ENCODE measurements around the gene PGAP1. TPM values are rescaled to one million over a fixed set of nuclear protein-coding genes. Genes with fewer than 3 reads are reported as not detected.

The PGAP1 gene
- total RNA-seq (21.8 and 22.9 TPM in 2 replicates), polyA plus RNA-seq (0.25 and 0.58 TPM in 2 replicates), polyA minus RNA-seq (0.36 and 0.51 TPM in 2 replicates)
- 0.58 TPM for total RNA-seq (2013)

DNA sequence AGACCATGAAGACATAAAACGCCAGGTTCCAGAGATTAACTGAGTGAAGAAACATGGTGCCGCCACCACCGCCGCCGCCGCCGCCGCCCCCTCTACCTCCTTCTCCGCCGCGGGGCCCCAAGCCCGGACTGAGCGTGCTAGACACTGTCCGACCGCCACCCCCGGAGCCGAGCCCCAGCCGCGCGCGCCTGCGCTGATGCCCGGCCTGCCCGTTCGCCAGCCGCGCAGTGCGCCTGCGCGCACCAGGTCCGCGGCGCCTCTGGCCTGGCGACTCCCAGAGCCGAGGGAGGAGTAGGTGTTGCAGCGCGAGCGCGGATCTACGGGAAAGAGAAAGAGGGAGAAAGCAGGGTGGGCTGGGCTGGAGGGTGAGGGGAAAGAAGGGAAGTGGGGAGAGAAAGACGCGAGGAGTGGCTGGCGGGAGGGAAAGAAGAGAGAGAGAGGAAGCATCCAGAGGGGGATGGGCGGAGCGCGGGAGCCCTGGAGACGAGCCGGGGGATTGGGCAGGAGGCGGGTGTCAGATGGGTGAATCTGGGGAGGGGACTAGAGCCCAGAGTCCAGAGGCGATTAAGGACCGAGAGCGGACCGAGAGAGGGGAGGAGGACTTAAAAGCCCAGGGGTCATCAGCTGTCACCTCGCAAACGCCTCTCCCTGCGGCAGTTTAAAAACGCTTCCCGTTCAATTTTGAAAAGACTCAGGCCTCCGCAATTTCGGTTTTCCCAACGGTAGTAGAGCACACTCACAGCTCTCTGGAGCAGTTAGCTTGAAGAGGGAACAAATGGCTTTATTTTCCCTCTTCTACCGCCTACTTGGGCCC lies at the start of gene PGAP1:
PGAP1 (minus strand) TSS at position 146 of the 814 bp plus-strand sequence; CDS start at position 55, 91 bp downstream.
- Mint-ChIP-seq H3K4me3 (peak within 1 kb of the TSS; percentile 90), H3K27ac (peak within 1 kb of the TSS; percentile 73), H3K4me1 (peaks cover 20% of the 10 kb centered on the region), H3K27me3 (peaks cover 16% of the 10 kb centered on the region), H3K9me3 (ENCODE audit: insufficient read depth) (no peaks in the 10 kb centered on the region)
- H3K4me1 ChIP-seq (ENCODE audit: control insufficient read depth in 2 of 2, insufficient read depth in 2 of 2, low read length in 2 of 2), result peaks cover 10 to 14% of the 10 kb centered on the region in 2 donors
- intact Hi-C loops (cut with micrococcal nuclease), result loop anchor here (1.0 to 10.0 kb wide), 5 partner anchors 61 to 778 kb away; partner anchors contain the start of genes COQ10B, GTF3C3 and MARS2
- ChIA-PET POLR2A (interaction anchor here (0.5 to 0.7 kb wide), 2 partner anchors 63 to 127 kb away, joined by 3 to 4 read pairs; partner anchors contain the start of gene GTF3C3), CTCF (interaction anchor here (0.6 to 1.1 kb wide), 3 partner anchors 8 to 760 kb away, joined by 3 to 5 read pairs (median 3); no protein-coding TSS in a partner anchor)
- ATAC-seq (ENCODE audit: low read depth) (peak; percentile 91), DNase-seq (peak; percentile 88)
- H3K9me3 ChIP-seq (ENCODE audit: control extremely low read depth in 1 of 3, control insufficient read depth in 2 of 3, insufficient read depth in 1 of 3, low read length in 2 of 3), result no peaks in the 10 kb centered on the region
- H3K9ac ChIP-seq (ENCODE audit: low read length), result peak within 1 kb of the TSS; percentile 86
- H3K79me2 ChIP-seq (ENCODE audit: control insufficient read depth, insufficient read depth, low read length), result no peaks in the 10 kb centered on the region
- H3K36me3 ChIP-seq (replicated peaks in 1 of 2; ENCODE audit: control extremely low read depth in 1 of 2, control insufficient read depth in 1 of 2, extremely low read depth in 1 of 2, insufficient read depth in 2 of 2, low read length in 1 of 2), result no peaks in the 10 kb centered on the region
- TF ChIP-seq EZH2 (IDR thresholded peaks at IDR 0.05; ENCODE audit: borderline replicate concordance, insufficient read depth, low read depth, low read length, poor library complexity, severe bottlenecking), result no peak
- TF ChIP-seq, protein P1, sequence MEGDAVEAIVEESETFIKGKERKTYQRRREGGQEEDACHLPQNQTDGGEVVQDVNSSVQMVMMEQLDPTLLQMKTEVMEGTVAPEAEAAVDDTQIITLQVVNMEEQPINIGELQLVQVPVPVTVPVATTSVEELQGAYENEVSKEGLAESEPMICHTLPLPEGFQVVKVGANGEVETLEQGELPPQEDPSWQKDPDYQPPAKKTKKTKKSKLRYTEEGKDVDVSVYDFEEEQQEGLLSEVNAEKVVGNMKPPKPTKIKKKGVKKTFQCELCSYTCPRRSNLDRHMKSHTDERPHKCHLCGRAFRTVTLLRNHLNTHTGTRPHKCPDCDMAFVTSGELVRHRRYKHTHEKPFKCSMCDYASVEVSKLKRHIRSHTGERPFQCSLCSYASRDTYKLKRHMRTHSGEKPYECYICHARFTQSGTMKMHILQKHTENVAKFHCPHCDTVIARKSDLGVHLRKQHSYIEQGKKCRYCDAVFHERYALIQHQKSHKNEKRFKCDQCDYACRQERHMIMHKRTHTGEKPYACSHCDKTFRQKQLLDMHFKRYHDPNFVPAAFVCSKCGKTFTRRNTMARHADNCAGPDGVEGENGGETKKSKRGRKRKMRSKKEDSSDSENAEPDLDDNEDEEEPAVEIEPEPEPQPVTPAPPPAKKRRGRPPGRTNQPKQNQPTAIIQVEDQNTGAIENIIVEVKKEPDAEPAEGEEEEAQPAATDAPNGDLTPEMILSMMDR (IDR thresholded peaks at IDR 0.05), result no peak
- under 1% methylated on average over 61 of the region's 62 CpGs for WGBS (ENCODE audit: insufficient coverage)
- H3K27ac ChIP-seq (ENCODE audit: low read length in 2 of 2), result peak within 1 kb of the TSS; percentile 4 to 45
- peaks cover 0 to 8% (median 3%) of the 10 kb centered on the region in 4 experiments for H3K27me3 ChIP-seq (replicated peaks in 1 of 4; ENCODE audit: control extremely low read depth in 1 of 4, control insufficient read depth in 3 of 4, insufficient read depth in 4 of 4, low read length in 3 of 4)
- peak within 1 kb of the TSS; percentile 94 for H2AFZ ChIP-seq (ENCODE audit: insufficient read depth, low read depth, low read length, poor library complexity, severe bottlenecking)
- peak within 1 kb of the TSS; percentile 76 to 89 (median 86) for H3K4me3 ChIP-seq (ENCODE audit: control extremely low read depth in 1 of 5, extremely low read depth in 1 of 5, insufficient read depth in 1 of 5, low read depth in 2 of 5, low read length in 4 of 5)
- H4K20me1 ChIP-seq (ENCODE audit: control insufficient read depth, insufficient read depth, low read length, poor library complexity, severe bottlenecking), result no peaks in the 10 kb centered on the region
- peak within 1 kb of the TSS; percentile 87 for H3K4me2 ChIP-seq (replicated peaks; ENCODE audit: low read depth, low read length, poor library complexity, severe bottlenecking)

- Histone ChIP-seq H3K9me3 (ENCODE audit: control extremely low read depth in 1 of 3, control insufficient read depth in 2 of 3, insufficient read depth in 1 of 3, low read length in 2 of 3) (peaks cover 0 to 4% (median 1%) of the 10 kb centered on the region in 3 donors), H3K27me3 (replicated peaks in 1 of 4; ENCODE audit: control extremely low read depth in 1 of 4, control insufficient read depth in 3 of 4, insufficient read depth in 4 of 4, low read length in 3 of 4) (no peaks in the 10 kb centered on the region), H3K36me3 (replicated peaks in 1 of 2; ENCODE audit: control extremely low read depth in 1 of 2, control insufficient read depth in 1 of 2, extremely low read depth in 1 of 2, insufficient read depth in 2 of 2, low read length in 1 of 2) (no peaks in the 10 kb centered on the region), H3K79me2 (ENCODE audit: control insufficient read depth, insufficient read depth, low read length) (no peaks in the 10 kb centered on the region), H3K4me3 (ENCODE audit: control extremely low read depth in 1 of 5, extremely low read depth in 1 of 5, insufficient read depth in 1 of 5, low read depth in 2 of 5, low read length in 4 of 5) (no peak overlapping the region), H3K27ac (ENCODE audit: low read length in 2 of 2) (no peak overlapping the region), H3K4me1 (ENCODE audit: control insufficient read depth in 2 of 2, insufficient read depth in 2 of 2, low read length in 2 of 2) (no peaks in the 10 kb centered on the region), H2AFZ (ENCODE audit: insufficient read depth, low read depth, low read length, poor library complexity, severe bottlenecking) (no peak overlapping the region), H3K9ac (ENCODE audit: low read length) (no peak overlapping the region), H4K20me1 (ENCODE audit: control insufficient read depth, insufficient read depth, low read length, poor library complexity, severe bottlenecking) (no peaks in the 10 kb centered on the region), H3K4me2 (replicated peaks; ENCODE audit: low read depth, low read length, poor library complexity, severe bottlenecking) (no peak overlapping the region)
- intact Hi-C loops (cut with micrococcal nuclease), result no loop called here
- DNase-seq (no peak), ATAC-seq (ENCODE audit: low read depth) (no peak)
- no peaks in the 10 kb centered on the region for H3K9me3 Mint-ChIP-seq (ENCODE audit: insufficient read depth)
- WGBS (ENCODE audit: insufficient coverage), result no CpG with 5 or more reads among the region's 1 CpG
- ChIA-PET CTCF (no interaction called here), POLR2A (no interaction called here)
- H3K4me1 Mint-ChIP-seq, result no peaks in the 10 kb centered on the region
- no peak for TF ChIP-seq EZH2 (IDR thresholded peaks at IDR 0.05; ENCODE audit: borderline replicate concordance, insufficient read depth, low read depth, low read length, poor library complexity, severe bottlenecking)
- TF ChIP-seq, protein P1 (IDR thresholded peaks at IDR 0.05), result no peak
- H3K4me3 Mint-ChIP-seq, result no peak overlapping the region
- no peaks in the 10 kb centered on the region for H3K27me3 Mint-ChIP-seq
- H3K27ac Mint-ChIP-seq, result no peak overlapping the region
Observed at GRCh38 chr2:196974970-196975369, 48.5 kb upstream of the PGAP1 start.
